H1 (cell line): Measurements from ENCODE around the gene BICD1. TPM values are rescaled to one million over a fixed set of nuclear protein-coding genes. Genes with fewer than 3 reads are reported as not detected.

Source experiments
- CBX8 ChIP-seq: fragments of 300-800, 300-1000 bp; sonication (generic); IDR thresholded peaks from 2 replicates; pipeline ENCODE4 v1.7.1; 2016; ENCODE audit warnings: low read depth, low read length, borderline replicate concordance
- EZH2 ChIP-seq: fragments of 200-600 bp; sonication (generic); IDR thresholded peaks from 2 replicates; pipeline ENCODE4 v1.7.1; 2012; ENCODE audit warnings: low read depth, mild to moderate bottlenecking, moderate library complexity, low read length, inconsistent platforms; ENCODE audit not compliant: severe bottlenecking
- JUN ChIP-seq: IDR thresholded peaks from 2 replicates; pipeline ENCODE4 v1.6.1; 2011; ENCODE audit warnings: low read depth, mild to moderate bottlenecking, improper control_type of control experiment, low read length
- JUND ChIP-seq: IDR thresholded peaks from 2 replicates; pipeline ENCODE4 v1.6.1; 2011; ENCODE audit warnings: mild to moderate bottlenecking, improper control_type of control experiment, low read length
- KDM5A ChIP-seq: fragments of 200-600 bp; IDR thresholded peaks from 2 replicates; pipeline ENCODE4 v1.7.1; 2012; ENCODE audit warnings: mild to moderate bottlenecking, low read length, inconsistent platforms, mixed read lengths
- PHF8 ChIP-seq: fragments of 200-600 bp; sonication (generic); conservative IDR thresholded peaks from 2 replicates; pipeline ENCODE4 v1.7.1; 2012; ENCODE audit warnings: low read depth, mild to moderate bottlenecking, inconsistent platforms, low read length, moderate library complexity
- POLR2AphosphoS5 ChIP-seq: IDR thresholded peaks from 2 replicates; pipeline ENCODE4 v1.6.1; 2011; ENCODE audit warnings: low read depth, low read length
- POU5F1 ChIP-seq: IDR thresholded peaks from 2 replicates; pipeline ENCODE4 v1.6.1; 2011; ENCODE audit warnings: low read depth, mild to moderate bottlenecking, low read length, moderate library complexity
- RBBP5 ChIP-seq: IDR thresholded peaks from 2 replicates; pipeline ENCODE4 v1.7.1; 2012; ENCODE audit warnings: low read depth, mild to moderate bottlenecking, inconsistent platforms, low read length, moderate library complexity, borderline replicate concordance
- RXRA ChIP-seq: IDR thresholded peaks from 2 replicates; pipeline ENCODE4 v1.6.1; 2011; ENCODE audit warnings: low read depth, mild to moderate bottlenecking, low read length, moderate library complexity; ENCODE audit not compliant: insufficient read depth
- SRF ChIP-seq: IDR thresholded peaks from 2 replicates; pipeline ENCODE4 v1.6.1; 2011; ENCODE audit warnings: mild to moderate bottlenecking, low read depth, low read length, moderate library complexity
- TAF1 ChIP-seq: IDR thresholded peaks from 2 replicates; pipeline ENCODE4 v1.6.1; 2011; ENCODE audit warnings: mild to moderate bottlenecking, low read depth, low read length
- TAF7 ChIP-seq: optimal IDR thresholded peaks from 2 replicates; pipeline ENCODE3; 2011; ENCODE audit warnings: low read depth, mild to moderate bottlenecking, inconsistent platforms, low read length, moderate library complexity, borderline replicate concordance
- ZNF274 ChIP-seq: IDR thresholded peaks from 2 replicates; pipeline ENCODE4 v1.7.0; 2012; ENCODE audit warnings: low read length, borderline replicate concordance; ENCODE audit errors: extremely low read depth
- polyA plus RNA-seq, 7 experiments: library from polyadenylated mRNA; depleted of rRNA in 3 of 7; stranded (reverse) in 5 of 7; unstranded in 2 of 7; fragments of >200 nt in 5 of 7; fragments of 200-250 nt in 2 of 7; gene quantifications; 1 replicate in 5 of 7; 2 replicates in 1 of 7; 4 replicates in 1 of 7; pipeline versions ENCODE4 v1.2.1 to v1.2.3, GENCODE V29; 2011 to 2013; ENCODE audit warnings: missing spikeins in 2 of 7, mixed read lengths in 2 of 7
- total RNA-seq: library from RNA; stranded (reverse); fragmentation: NEBNext Ultra II Directional; extraction: Animal tissue kit (Norgen Biotek cat#: 25700); gene quantifications from 2 replicates; pipeline ENCODE4 v1.2.1, GENCODE V29; 2021
- TF ChIP-seq, protein P1 (sequence below): IDR thresholded peaks from 2 replicates; pipeline ENCODE4 v1.6.1; 2012; ENCODE audit warnings: low read length, inconsistent platforms
- TF ChIP-seq, protein P2 (sequence below), 3 experiments: IDR thresholded peaks; 1 replicate in 2 of 3; 2 replicates in 1 of 3; pipeline versions ENCODE4 v1.5.1 to v1.6.1; 2011; ENCODE audit warnings: low read length in 3 of 3, mild to moderate bottlenecking in 3 of 3, inconsistent platforms in 2 of 3, low read depth in 1 of 3, moderate library complexity in 1 of 3; ENCODE audit not compliant: insufficient read depth in 1 of 3; ENCODE audit errors: control extremely low read depth in 1 of 3
- TF ChIP-seq, protein P3 (sequence below): IDR thresholded peaks from 2 replicates; pipeline ENCODE4 v1.6.1; 2012; ENCODE audit warnings: inconsistent platforms
- TF ChIP-seq, protein P4 (sequence below): IDR thresholded peaks from 2 replicates; pipeline ENCODE4 v1.6.1; 2011; ENCODE audit warnings: low read depth, mild to moderate bottlenecking, low read length; ENCODE audit not compliant: insufficient read depth

BICD1 gene
- total and polyA plus RNA-seq, 2 of the 8 experiments (the other 6 are each of a cell fraction or from before 2014, with no cell fraction given), result 34.1 to 58.4 TPM

DNA sequence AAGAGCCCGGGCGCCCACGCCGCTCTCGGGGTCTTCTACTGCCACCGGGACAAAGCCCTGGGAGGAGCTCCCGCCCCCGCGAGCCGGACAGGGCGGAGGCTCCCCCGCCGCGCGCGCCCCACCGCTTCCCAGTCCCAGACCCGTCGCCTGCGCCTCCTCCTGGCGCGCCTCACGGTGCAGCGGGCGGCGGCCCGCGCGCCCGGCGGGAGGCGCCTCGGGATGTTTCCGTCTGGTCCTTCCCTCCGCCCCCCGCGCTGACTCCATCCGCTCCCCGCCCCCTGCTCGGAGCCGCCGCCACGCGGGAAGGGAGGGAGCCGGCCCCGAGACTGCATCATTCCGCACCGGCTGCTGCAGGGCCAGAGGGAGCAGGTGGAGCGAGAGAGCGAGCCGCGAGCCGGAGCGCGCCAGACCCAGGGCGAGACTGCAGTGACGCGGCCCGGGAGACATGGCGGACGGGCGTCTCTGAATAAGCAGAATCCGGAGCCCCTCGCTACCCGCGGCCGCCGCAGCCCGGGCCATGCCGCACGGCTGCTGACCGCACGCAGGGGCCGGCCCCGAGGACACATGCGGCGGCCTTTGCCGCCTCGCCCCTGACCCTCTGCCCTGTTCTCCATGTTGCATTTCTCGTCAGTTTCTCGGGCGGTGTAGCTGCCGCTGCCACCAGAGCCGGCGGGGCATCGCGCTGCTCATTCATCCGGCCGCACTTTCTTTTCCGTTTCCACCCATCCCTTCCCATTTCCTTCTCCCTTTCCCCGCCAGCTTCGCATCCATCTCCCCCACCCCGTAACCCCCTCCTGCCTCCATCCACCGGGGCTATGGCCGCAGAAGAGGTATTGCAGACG lies at the start of gene BICD1 (continued):
- no peak for TF ChIP-seq EZH2
- TF ChIP-seq, protein P1, sequence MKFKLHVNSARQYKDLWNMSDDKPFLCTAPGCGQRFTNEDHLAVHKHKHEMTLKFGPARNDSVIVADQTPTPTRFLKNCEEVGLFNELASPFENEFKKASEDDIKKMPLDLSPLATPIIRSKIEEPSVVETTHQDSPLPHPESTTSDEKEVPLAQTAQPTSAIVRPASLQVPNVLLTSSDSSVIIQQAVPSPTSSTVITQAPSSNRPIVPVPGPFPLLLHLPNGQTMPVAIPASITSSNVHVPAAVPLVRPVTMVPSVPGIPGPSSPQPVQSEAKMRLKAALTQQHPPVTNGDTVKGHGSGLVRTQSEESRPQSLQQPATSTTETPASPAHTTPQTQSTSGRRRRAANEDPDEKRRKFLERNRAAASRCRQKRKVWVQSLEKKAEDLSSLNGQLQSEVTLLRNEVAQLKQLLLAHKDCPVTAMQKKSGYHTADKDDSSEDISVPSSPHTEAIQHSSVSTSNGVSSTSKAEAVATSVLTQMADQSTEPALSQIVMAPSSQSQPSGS, result no peak
- TF ChIP-seq, protein P2, sequence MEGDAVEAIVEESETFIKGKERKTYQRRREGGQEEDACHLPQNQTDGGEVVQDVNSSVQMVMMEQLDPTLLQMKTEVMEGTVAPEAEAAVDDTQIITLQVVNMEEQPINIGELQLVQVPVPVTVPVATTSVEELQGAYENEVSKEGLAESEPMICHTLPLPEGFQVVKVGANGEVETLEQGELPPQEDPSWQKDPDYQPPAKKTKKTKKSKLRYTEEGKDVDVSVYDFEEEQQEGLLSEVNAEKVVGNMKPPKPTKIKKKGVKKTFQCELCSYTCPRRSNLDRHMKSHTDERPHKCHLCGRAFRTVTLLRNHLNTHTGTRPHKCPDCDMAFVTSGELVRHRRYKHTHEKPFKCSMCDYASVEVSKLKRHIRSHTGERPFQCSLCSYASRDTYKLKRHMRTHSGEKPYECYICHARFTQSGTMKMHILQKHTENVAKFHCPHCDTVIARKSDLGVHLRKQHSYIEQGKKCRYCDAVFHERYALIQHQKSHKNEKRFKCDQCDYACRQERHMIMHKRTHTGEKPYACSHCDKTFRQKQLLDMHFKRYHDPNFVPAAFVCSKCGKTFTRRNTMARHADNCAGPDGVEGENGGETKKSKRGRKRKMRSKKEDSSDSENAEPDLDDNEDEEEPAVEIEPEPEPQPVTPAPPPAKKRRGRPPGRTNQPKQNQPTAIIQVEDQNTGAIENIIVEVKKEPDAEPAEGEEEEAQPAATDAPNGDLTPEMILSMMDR (IDR thresholded peaks at IDR 0.05; ENCODE audit: control extremely low read depth in 1 of 3, insufficient read depth in 1 of 3, low read depth in 1 of 3, low read length in 3 of 3), result peak; percentile 24 to 38 (median 28)
- TF ChIP-seq, protein P3, sequence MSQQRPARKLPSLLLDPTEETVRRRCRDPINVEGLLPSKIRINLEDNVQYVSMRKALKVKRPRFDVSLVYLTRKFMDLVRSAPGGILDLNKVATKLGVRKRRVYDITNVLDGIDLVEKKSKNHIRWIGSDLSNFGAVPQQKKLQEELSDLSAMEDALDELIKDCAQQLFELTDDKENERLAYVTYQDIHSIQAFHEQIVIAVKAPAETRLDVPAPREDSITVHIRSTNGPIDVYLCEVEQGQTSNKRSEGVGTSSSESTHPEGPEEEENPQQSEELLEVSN, result peak; percentile 62
- peak; percentile 88 for TF ChIP-seq POLR2AphosphoS5
- TF ChIP-seq RBBP5, result peak; percentile 96
- no peak for TF ChIP-seq RXRA
- TF ChIP-seq TAF1, result peak; percentile 83
- TF ChIP-seq JUN, result no peak
- TF ChIP-seq TAF7, result no peak
- no peak for TF ChIP-seq POU5F1
- no peak for TF ChIP-seq JUND
- TF ChIP-seq PHF8, result peak; percentile 66
- no peak for TF ChIP-seq ZNF274
- TF ChIP-seq, protein P4, sequence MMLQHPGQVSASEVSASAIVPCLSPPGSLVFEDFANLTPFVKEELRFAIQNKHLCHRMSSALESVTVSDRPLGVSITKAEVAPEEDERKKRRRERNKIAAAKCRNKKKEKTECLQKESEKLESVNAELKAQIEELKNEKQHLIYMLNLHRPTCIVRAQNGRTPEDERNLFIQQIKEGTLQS, result no peak
- TF ChIP-seq SRF, result no peak
- TF ChIP-seq CBX8, result no peak
- no peak for TF ChIP-seq KDM5A
